Sigmoid colon (tissue), 7 donors: ENCODE results near the gene OR2J1. TPM values are rescaled to one million over a fixed set of nuclear protein-coding genes. Genes with fewer than 3 reads are reported as not detected.
A peak's percentile ranks its signal among the peaks of the same experiment; 100 is the strongest.

Experiments
- DNase-seq: peaks from one replicate; pipeline ENCODE4 v3.0.0-alpha.2; 2019
- H3K27ac ChIP-seq, 4 donors: fragments of 200-600 bp; sonication (generic); one replicate each; pipeline ENCODE4 v1.5.1; 2016 to 2019; ENCODE audit warnings: mild to moderate bottlenecking in 1 of 4
- H3K27me3 ChIP-seq, 3 donors: fragments of 200-600 bp; sonication (generic); one replicate each; pipeline ENCODE4 v1.5.1; 2019; ENCODE audit warnings: mild to moderate bottlenecking in 1 of 3
- H3K36me3 ChIP-seq, 4 donors: fragments of 200-600 bp; sonication (generic); one replicate each; pipeline ENCODE4 v1.5.1; 2016 to 2019
- H3K4me1 ChIP-seq, 4 donors: fragments of 200-600 bp; sonication (generic); one replicate each; pipeline ENCODE4 v1.5.1; 2017 to 2019
- H3K4me3 ChIP-seq, 4 donors: fragments of 200-600 bp; sonication (generic); one replicate each; pipeline ENCODE4 v1.5.1; 2017 to 2019; ENCODE audit warnings: mild to moderate bottlenecking in 2 of 4, moderate library complexity in 1 of 4
- H3K9me3 ChIP-seq, 4 donors: fragments of 200-600 bp in 3 of 4; sonication (generic) in 3 of 4; one replicate each; pipeline versions ENCODE4 v1.5.1 to v1.6.1; 2013 to 2019
- EP300 ChIP-seq, 4 donors: sonication (generic); formaldehyde crosslinking; IDR thresholded peaks; one replicate each; pipeline ENCODE4 v1.6.1; 2017; ENCODE audit warnings: antibody characterized with exemption in 4 of 4
- POLR2A ChIP-seq, 2 donors: fragments of 450-650 bp; IDR thresholded peaks; one replicate each; pipeline ENCODE4 v1.6.1; 2016; ENCODE audit warnings: antibody characterized with exemption in 2 of 2, mild to moderate bottlenecking in 2 of 2, moderate library complexity in 2 of 2
- POLR2AphosphoS5 ChIP-seq, 4 donors: sonication (generic); formaldehyde crosslinking; IDR thresholded peaks; one replicate each; pipeline ENCODE4 v1.6.1; 2017; ENCODE audit warnings: antibody characterized with exemption in 4 of 4
- WGBS, 2 donors: extraction: QIAGEN DNeasy Blood & Tissue Kit; methylation state at CpG; one replicate each; pipeline ENCODE4 v1.1.7; 2013; 5-methylcytosine and 5-hydroxymethylcytosine counted together
- intact Hi-C: fragments of 100-400 bp; cut with DNase I; formaldehyde crosslinking; loops from one replicate; pipeline ENCODE4 v1.15.1; 2023
- polyA plus RNA-seq, 3 donors: library from polyadenylated mRNA; stranded (reverse); fragments of 200-250 nt; gene quantifications; one replicate each; pipeline ENCODE4 v1.2.3, GENCODE V29; 2013
- total RNA-seq, 4 donors: library from RNA; depleted of rRNA; stranded (reverse); fragments of >200 nt; gene quantifications; one replicate each; pipeline ENCODE4 v1.1.0, GENCODE V29; 2016
- TF ChIP-seq, protein P1 (sequence below), 4 experiments: fragments of 450-650 bp in 3 of 4; fragments of 200-600 bp in 1 of 4; IDR thresholded peaks; one replicate each; pipeline ENCODE4 v1.5.1; 2016 to 2019; ENCODE audit warnings: antibody characterized with exemption in 4 of 4, mild to moderate bottlenecking in 3 of 4, moderate library complexity in 2 of 4
- donor health status: healthy with polysubstance abuse.
- donor health status: Bipolar disorder and iron deficiency.
- donor health status: healthy.

OR2J1 gene
- total and polyA plus RNA-seq, 7 donors, result not detected

GRCh38 chr6:29082457-29082856 is 16.8 kb upstream of the OR2J1 start:
- Histone ChIP-seq H3K36me3 (no peaks in the 10 kb centered on the region), H3K27ac (no peak overlapping the region), H3K9me3 (no peaks in the 10 kb centered on the region), H3K4me1 (no peaks in the 10 kb centered on the region), H3K4me3 (no peak overlapping the region), H3K27me3 (no peaks in the 10 kb centered on the region)
- DNase-seq, result peak; percentile 38
- intact Hi-C loops, result no loop called here
- 94 to 95% methylated on average over 15 of the region's 15 CpGs for WGBS, 2 donors
- no peak for TF ChIP-seq POLR2AphosphoS5 (IDR thresholded peaks at IDR 0.05)
- no peak for TF ChIP-seq EP300 (IDR thresholded peaks at IDR 0.05)
- TF ChIP-seq POLR2A (IDR thresholded peaks at IDR 0.05), result no peak
- TF ChIP-seq, protein P1, sequence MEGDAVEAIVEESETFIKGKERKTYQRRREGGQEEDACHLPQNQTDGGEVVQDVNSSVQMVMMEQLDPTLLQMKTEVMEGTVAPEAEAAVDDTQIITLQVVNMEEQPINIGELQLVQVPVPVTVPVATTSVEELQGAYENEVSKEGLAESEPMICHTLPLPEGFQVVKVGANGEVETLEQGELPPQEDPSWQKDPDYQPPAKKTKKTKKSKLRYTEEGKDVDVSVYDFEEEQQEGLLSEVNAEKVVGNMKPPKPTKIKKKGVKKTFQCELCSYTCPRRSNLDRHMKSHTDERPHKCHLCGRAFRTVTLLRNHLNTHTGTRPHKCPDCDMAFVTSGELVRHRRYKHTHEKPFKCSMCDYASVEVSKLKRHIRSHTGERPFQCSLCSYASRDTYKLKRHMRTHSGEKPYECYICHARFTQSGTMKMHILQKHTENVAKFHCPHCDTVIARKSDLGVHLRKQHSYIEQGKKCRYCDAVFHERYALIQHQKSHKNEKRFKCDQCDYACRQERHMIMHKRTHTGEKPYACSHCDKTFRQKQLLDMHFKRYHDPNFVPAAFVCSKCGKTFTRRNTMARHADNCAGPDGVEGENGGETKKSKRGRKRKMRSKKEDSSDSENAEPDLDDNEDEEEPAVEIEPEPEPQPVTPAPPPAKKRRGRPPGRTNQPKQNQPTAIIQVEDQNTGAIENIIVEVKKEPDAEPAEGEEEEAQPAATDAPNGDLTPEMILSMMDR (IDR thresholded peaks at IDR 0.05), result no peak

- H3K27me3 ChIP-seq, result no peaks in the 10 kb centered on the region
- DNase-seq, result no peak
- H3K9me3 ChIP-seq, result no peaks in the 10 kb centered on the region
- intact Hi-C loops, result no loop called here
- WGBS, 2 donors, result 33 to 96% methylated on average over 1 of the region's 1 CpG
- H3K4me1 ChIP-seq, result no peaks in the 10 kb centered on the region
- TF ChIP-seq POLR2A (IDR thresholded peaks at IDR 0.05) (no peak), EP300 (IDR thresholded peaks at IDR 0.05) (no peak), POLR2AphosphoS5 (IDR thresholded peaks at IDR 0.05) (no peak)
- TF ChIP-seq, protein P1 (IDR thresholded peaks at IDR 0.05), result no peak
- no peaks in the 10 kb centered on the region for H3K36me3 ChIP-seq
- H3K27ac ChIP-seq, result no peak within 1 kb of the TSS
- H3K4me3 ChIP-seq, result no peak within 1 kb of the TSS
Observed at GRCh38 chr6:29087213-29087612, 12.1 kb upstream of the OR2J1 start, which contains the start of gene OR2B3. Gene OR2B3 (minus strand): TSS chr6:29087313. CDS start chr6:29087248, 65 bp downstream.

GRCh38 chr6:29092957-29093356 is 6.3 kb upstream of the OR2J1 start:
- 84 to 87% methylated on average over 3 of the region's 3 CpGs for WGBS, 2 donors

DNA sequence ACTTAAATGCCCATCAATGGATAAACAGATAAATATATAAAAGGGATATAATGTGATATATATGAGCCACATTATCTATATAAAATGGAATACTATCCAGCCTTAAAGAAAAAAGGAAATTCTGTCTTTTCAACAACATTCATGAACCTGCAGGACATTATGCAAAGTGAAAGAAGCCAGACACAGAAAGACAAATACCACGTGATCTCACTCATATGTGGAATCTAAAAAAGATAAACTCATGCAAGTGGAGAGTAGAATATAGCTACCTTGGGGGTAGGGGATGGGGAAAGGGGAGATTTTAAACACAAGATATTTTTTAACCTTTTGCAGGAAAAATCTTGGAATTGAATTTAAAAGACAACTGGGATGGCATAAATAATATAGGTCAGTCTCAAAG is 1.5 kb upstream of the OR2J1 start:
- Histone ChIP-seq H3K27me3 (no peaks in the 10 kb centered on the region), H3K27ac (no peak overlapping the region), H3K4me3 (no peak overlapping the region), H3K9me3 (no peaks in the 10 kb centered on the region), H3K4me1 (no peaks in the 10 kb centered on the region), H3K36me3 (no peaks in the 10 kb centered on the region)
- WGBS, 2 donors, result 60 to 64% methylated on average over 1 of the region's 1 CpG
- no peak for DNase-seq
- intact Hi-C loops, result no loop called here
- TF ChIP-seq POLR2A (IDR thresholded peaks at IDR 0.05) (no peak), POLR2AphosphoS5 (IDR thresholded peaks at IDR 0.05) (no peak)

More at GRCh38 chr6:29092957-29093356, 6.3 kb upstream of the OR2J1 start:
- H3K27me3 ChIP-seq, result no peaks in the 10 kb centered on the region
- no peak for DNase-seq
- no peaks in the 10 kb centered on the region for H3K36me3 ChIP-seq
- H3K4me1 ChIP-seq, result no peaks in the 10 kb centered on the region
- TF ChIP-seq POLR2A (IDR thresholded peaks at IDR 0.05), result no peak
- TF ChIP-seq, protein P1 (IDR thresholded peaks at IDR 0.05), result no peak
- TF ChIP-seq EP300 (IDR thresholded peaks at IDR 0.05), result no peak
- no peak for TF ChIP-seq POLR2AphosphoS5 (IDR thresholded peaks at IDR 0.05)
- no peak overlapping the region for H3K27ac ChIP-seq
- intact Hi-C loops, result no loop called here
- H3K9me3 ChIP-seq, result no peaks in the 10 kb centered on the region
- H3K4me3 ChIP-seq, result no peak overlapping the region

DNA sequence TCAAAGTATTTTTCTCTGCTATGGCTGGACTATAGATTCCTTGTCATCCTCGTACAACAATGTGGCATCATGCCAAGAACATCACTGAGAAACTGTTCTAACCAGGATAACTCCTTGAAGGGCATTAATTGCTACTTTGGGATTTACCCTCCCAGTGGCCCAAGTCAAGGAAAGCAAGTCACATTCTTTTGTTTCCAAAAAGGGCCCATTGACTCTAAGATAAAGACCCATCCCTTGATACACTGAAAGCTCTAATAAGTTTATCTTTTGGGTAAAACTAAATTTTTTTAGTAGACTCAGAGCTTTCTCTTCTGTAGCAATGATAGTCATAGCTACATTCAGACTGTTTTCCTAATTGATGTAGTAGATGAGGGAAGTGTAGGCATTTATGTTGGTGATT is 8.5 kb downstream of the OR2J1 start, which contains the start of gene OR2J3:
OR2J3 (plus strand) TSS at position 301 of the 400 bp plus-strand sequence. CDS start 3,833 bp downstream, outside the sequence.
- no peaks in the 10 kb centered on the region for H3K27me3 ChIP-seq
- DNase-seq, result no peak
- H3K36me3 ChIP-seq, result no peaks in the 10 kb centered on the region
- no peak for TF ChIP-seq POLR2AphosphoS5 (IDR thresholded peaks at IDR 0.05)
- TF ChIP-seq POLR2A (IDR thresholded peaks at IDR 0.05), result no peak
- TF ChIP-seq EP300 (IDR thresholded peaks at IDR 0.05), result no peak
- TF ChIP-seq, protein P1 (IDR thresholded peaks at IDR 0.05), result no peak
- H3K4me1 ChIP-seq, result no peaks in the 10 kb centered on the region
- WGBS, 2 donors, result 16 to 46% methylated on average over 1 of the region's 1 CpG
- no peak within 1 kb of the TSS for H3K4me3 ChIP-seq
- H3K9me3 ChIP-seq, result no peaks in the 10 kb centered on the region
- intact Hi-C loops, result no loop called here
- H3K27ac ChIP-seq, result no peak within 1 kb of the TSS
